K562 (cell line): ENCODE measurements around the gene FARP2. TPM values are rescaled to one million over a fixed set of nuclear protein-coding genes. Genes with fewer than 3 reads are reported as not detected.
A peak's percentile ranks its signal among the peaks of the same experiment; 100 is the strongest.

ENCODE experiments used
- ATAC-seq: fragments of 200-7000 bp; cut with Tn5 transposase; 3 replicates; pipeline ENCODE4 v1.9.1; 2020; ENCODE audit warnings: moderate library complexity
- BruUV-seq: library from RNA; stranded (reverse); fragments of 400-500 nt; replicated peaks from 2 replicates; lab custom pipeline; 2021; lab: Mats Ljungman, UMichigan
- CTCF ChIA-PET: fragments of 300-600 bp; formaldehyde crosslinking; extraction: SDS; loops from one replicate; lab custom pipeline; 2021; ENCODE audit warnings: low intra/inter-chr PET ratio; lab: Yijun Ruan, JAX
- POLR2A ChIA-PET: fragments of 300-600, 350-650 bp; sonication (Branson Sonifier 250); formaldehyde crosslinking; extraction: SDS; loops from one replicate; lab custom pipeline; 2021; ENCODE audit warnings: antibody characterized with exemption, inconsistent platforms; lab: Yijun Ruan, JAX
- DNase-seq, 4 experiments: peaks; one replicate each; pipeline versions ENCODE4 v3.0.0 to v3.0.0-alpha.2; 2011 to 2018; ENCODE audit warnings: low spot score in 3 of 4, mixed read lengths in 3 of 4; ENCODE audit errors: extremely low read depth in 1 of 4
- FAIRE-seq: peaks from 2 replicates; lab custom pipeline; 2011; peaks lifted over from hg19 to GRCh38; lab: Jason Lieb, UNC
- H2AFZ ChIP-seq: 2 replicates; pipeline ENCODE4 v1.6.0; 2011; ENCODE audit warnings: low read depth, low read length, control low read depth, inconsistent platforms
- H3K27ac ChIP-seq: fragments of 200-600 bp; 3 replicates; pipeline ENCODE4 v1.8.0; 2011; ENCODE audit warnings: low read depth, mild to moderate bottlenecking, control low read depth, inconsistent platforms, low read length, moderate library complexity, mixed read lengths; ENCODE audit errors: extremely low read depth
- H3K27me3 ChIP-seq, 2 experiments: fragments of 300-600 bp in 1 of 2; 2 replicates in 1 of 2; 3 replicates in 1 of 2; pipeline versions ENCODE4 v1.6.0 to v1.8.0; 2011; ENCODE audit warnings: inconsistent platforms in 2 of 2, low read length in 2 of 2, mild to moderate bottlenecking in 1 of 2, mixed read lengths in 1 of 2, moderate library complexity in 1 of 2; ENCODE audit not compliant: control insufficient read depth in 2 of 2, insufficient read depth in 2 of 2
- H3K36me3 ChIP-seq: fragments of 300-600 bp; 3 replicates; pipeline ENCODE4 v1.8.0; 2011; ENCODE audit warnings: mild to moderate bottlenecking, low read length, inconsistent platforms; ENCODE audit not compliant: control insufficient read depth, insufficient read depth
- H3K4me1 ChIP-seq, 2 experiments: fragments of 200-600 bp in 1 of 2; replicated peaks in 1 of 2; 2 replicates in 1 of 2; 3 replicates in 1 of 2; pipeline versions ENCODE4 v1.5.1 to v1.8.0; 2011; ENCODE audit warnings: inconsistent platforms in 2 of 2, low read length in 2 of 2, mild to moderate bottlenecking in 1 of 2, mixed read lengths in 1 of 2, moderate library complexity in 1 of 2; ENCODE audit not compliant: control insufficient read depth in 2 of 2, insufficient read depth in 2 of 2
- H3K4me2 ChIP-seq: 2 replicates; pipeline ENCODE4 v1.6.1; 2011; ENCODE audit warnings: low read length, control low read depth, inconsistent platforms, mixed read lengths; ENCODE audit not compliant: insufficient read depth
- H3K4me3 ChIP-seq: fragments of 200-600 bp; sonication (generic), shearing (Covaris generic); 2 replicates; pipeline ENCODE4 v1.5.1; 2016; ENCODE audit warnings: control low read depth, inconsistent platforms
- H3K79me2 ChIP-seq: fragments of 200-600 bp; 3 replicates; pipeline ENCODE4 v1.8.0; 2011; ENCODE audit warnings: low read length, inconsistent platforms; ENCODE audit not compliant: control insufficient read depth, insufficient read depth
- H3K9ac ChIP-seq, 2 experiments: 2 replicates each; pipeline versions ENCODE4 v1.6.0 to v1.6.1; 2011; ENCODE audit warnings: low read depth in 2 of 2, low read length in 2 of 2, control low read depth in 1 of 2, inconsistent platforms in 1 of 2, mild to moderate bottlenecking in 1 of 2, mixed read lengths in 1 of 2; ENCODE audit not compliant: insufficient read depth in 1 of 2
- H3K9me1 ChIP-seq: one replicate; pipeline ENCODE4 v1.6.0; 2011; ENCODE audit warnings: inconsistent platforms, mild to moderate bottlenecking, low read length, moderate library complexity; ENCODE audit not compliant: control insufficient read depth, insufficient read depth
- H3K9me3 ChIP-seq: replicated peaks from 2 replicates; pipeline ENCODE4 v1.5.1; 2011; ENCODE audit warnings: low read depth, low read length, inconsistent platforms; ENCODE audit not compliant: control insufficient read depth, insufficient read depth
- H4K20me1 ChIP-seq: replicated peaks from 2 replicates; pipeline ENCODE4 v1.6.1; 2011; ENCODE audit warnings: low read length, inconsistent platforms, mixed read lengths; ENCODE audit not compliant: control insufficient read depth, insufficient read depth
- POLR2G ChIP-seq: fragments of 200-400 bp; formaldehyde crosslinking; IDR thresholded peaks from 2 replicates; pipeline ENCODE4 v1.6.1; 2017; ENCODE audit warnings: low read depth, mild to moderate bottlenecking, antibody characterized with exemption, low read length, moderate library complexity
- ZBTB40 ChIP-seq, 2 experiments: fragments of 450-650 bp in 1 of 2; sonication (generic) in 1 of 2; formaldehyde crosslinking in 1 of 2; IDR thresholded peaks; 2 replicates each; pipeline versions ENCODE4 v1.7.1 to v1.9.0; 2016 to 2022; ENCODE audit warnings: inconsistent platforms in 1 of 2, mild to moderate bottlenecking in 1 of 2, missing genetic modification reagents in 1 of 2
- WGBS: fragments of 100-300 bp; shearing (Covaris generic); methylation state at CpG from one replicate; pipeline ENCODE4 v1.1.6; 2016; ENCODE audit warnings: low coverage, mixed read lengths; ENCODE audit not compliant: insufficient coverage; ENCODE audit errors: missing lambda C conversion rate; 5-methylcytosine and 5-hydroxymethylcytosine counted together
- in situ Hi-C: fragments of 300-500 bp; cut with MboI; formaldehyde crosslinking; loops from 4 replicates; pipeline ENCODE4 v1.15.0; 2018; ENCODE audit warnings: inconsistent platforms, mixed read lengths
- intact Hi-C: fragments of 100-400 bp; cut with micrococcal nuclease; formaldehyde crosslinking; loops from 2 replicates; pipeline ENCODE4 v1.14.2; 2022
- polyA plus RNA-seq, 8 experiments: library from polyadenylated mRNA; depleted of rRNA in 4 of 8; stranded (reverse) in 5 of 8; unstranded in 3 of 8; fragments of >200 nt; fragmentation: Nextera tagmentation in 2 of 8; fragmentation: Illumina TruSeq in 1 of 8; extraction: Ambion mirVana in 2 of 8; extraction: Trizol in 1 of 8; gene quantifications; 2 replicates each; pipeline versions ENCODE4 v1.2.1 to v1.2.3, GENCODE V29; 2011 to 2014; ENCODE audit warnings: inconsistent platforms in 1 of 8, missing spikeins in 1 of 8
- total RNA-seq, 7 experiments: library from RNA; depleted of rRNA in 6 of 7; stranded (reverse); fragments of >200 nt in 6 of 7; fragmentation: Illumina TruSeq in 2 of 7; extraction: Trizol in 2 of 7; gene quantifications; 2 replicates each; pipeline versions ENCODE4 v1.2.1 to v1.2.3, GENCODE V29; 2011 to 2021; ENCODE audit warnings: low replicate concordance in 1 of 7

Gene FARP2
- total and polyA plus RNA-seq, 9 of the 15 experiments (the other 6 are each of a cell fraction or from before 2014, with no cell fraction given), result 4.1 to 38.1 (median 21.1) TPM

DNA sequence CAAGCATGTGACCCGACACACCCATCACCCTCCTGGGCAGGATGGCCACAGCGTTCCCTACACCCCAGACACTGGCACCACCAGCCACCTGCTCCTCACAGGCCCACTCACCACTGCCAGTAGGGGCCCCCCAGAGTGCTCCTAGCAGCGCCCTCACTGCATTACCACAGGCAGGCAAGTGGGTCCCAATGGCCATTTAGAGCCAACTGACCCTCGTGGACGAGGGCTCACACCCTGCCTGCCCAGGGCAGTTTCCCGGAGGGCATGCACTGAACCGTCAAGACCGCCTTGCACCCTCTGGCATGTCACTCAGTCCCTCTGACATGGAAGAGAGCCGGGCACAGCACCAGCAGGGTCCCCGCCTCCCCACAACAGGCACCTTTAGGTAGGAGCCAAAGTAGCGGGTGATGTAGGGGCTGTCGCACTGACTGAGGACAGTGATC lies 145.0 kb downstream of the FARP2 start:
- no TSS peak for BruUV-seq
- Histone ChIP-seq H3K9me1 (peaks cover 3% of the 10 kb centered on the region), H3K27me3 (no peaks in the 10 kb centered on the region), H4K20me1 (no peaks in the 10 kb centered on the region), H3K4me1 (peaks cover 2 to 17% of the 10 kb centered on the region in 2 experiments; a peak in 4 of 5 replicates), H3K27ac (no peak overlapping the region), H3K4me3 (no peak overlapping the region), H3K4me2 (no peak overlapping the region), H3K9ac (no peak overlapping the region), H3K9me3 (no peaks in the 10 kb centered on the region), H3K79me2 (peaks cover 28% of the 10 kb centered on the region), H2AFZ (no peak overlapping the region), H3K36me3 (peaks cover 70% of the 10 kb centered on the region; the same call in 2 of the 3 replicates)
- CTCF ChIA-PET, result no interaction called here
- POLR2A ChIA-PET, result no interaction called here
- FAIRE-seq, result no peak
- no peak for DNase-seq
- intact Hi-C loops (no loop called here), in situ Hi-C loops (no loop called here)
- peak; percentile 31; the same call in 1 of the 2 replicates for TF ChIP-seq POLR2G
- no peak for TF ChIP-seq ZBTB40 (IDR thresholded peaks at IDR 0.05)
- no peak for TF ChIP-seq ZBTB40 (CRISPR knock-in tag; IDR thresholded peaks at IDR 0.05)
- ATAC-seq, result no peak
- 91% methylated on average over 7 of the region's 12 CpGs for WGBS
